HPDE6-E6E7 (cell line): Measurements from ENCODE around the gene EPHA2.
"Not testable (repeated sequence)": the region's sequence is repeated elsewhere in the genome, so short reads cannot be mapped to it uniquely, and the experiment has no call there.

ENCODE experiments used
- DNase-seq: peaks from one replicate; pipeline ENCODE4 v3.0.0; 2011; ENCODE audit warnings: missing footprints; ENCODE audit errors: extremely low spot score

The EPHA2 gene

DNA sequence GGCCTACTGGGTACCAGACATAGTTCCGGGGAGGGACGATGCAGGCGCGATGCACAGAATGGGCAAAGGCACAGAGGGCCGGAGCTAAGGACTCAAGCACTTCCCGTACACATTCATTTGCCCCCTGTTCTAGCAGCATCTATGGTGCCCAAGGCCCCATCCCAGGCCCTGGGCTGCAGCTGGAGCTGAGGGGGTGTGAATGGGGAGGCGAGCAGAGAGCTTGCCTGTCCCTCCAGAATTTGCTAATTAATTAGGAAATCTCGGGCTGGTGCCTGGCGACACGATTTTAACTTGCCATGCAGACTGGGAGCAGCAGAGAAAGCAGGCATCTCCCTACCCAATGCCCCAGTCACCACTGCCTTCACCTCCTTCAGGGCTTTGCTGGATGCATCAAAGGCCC is 35.9 kb downstream of the EPHA2 start:
- no peak for DNase-seq

DNA sequence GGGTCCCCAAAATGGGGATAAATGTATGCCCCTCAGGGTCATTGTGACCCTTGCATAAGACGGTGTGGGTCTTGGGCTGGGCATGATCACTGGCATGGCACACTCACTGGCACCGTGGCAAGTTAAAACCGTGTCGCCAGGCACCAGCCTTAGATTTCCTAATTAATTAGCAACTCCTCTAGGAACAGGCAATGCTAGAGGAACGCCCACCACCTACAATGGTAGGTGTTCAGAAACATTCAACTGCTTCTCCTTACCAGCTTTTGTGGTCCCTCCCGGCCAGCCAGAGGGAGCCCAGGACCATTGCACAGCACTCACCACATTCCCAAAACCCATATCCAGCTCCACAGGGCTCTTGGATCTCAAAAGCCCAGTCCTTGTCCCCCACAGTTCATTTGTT is 36.4 kb downstream of the EPHA2 start:
- DNase-seq: no peak

DNA sequence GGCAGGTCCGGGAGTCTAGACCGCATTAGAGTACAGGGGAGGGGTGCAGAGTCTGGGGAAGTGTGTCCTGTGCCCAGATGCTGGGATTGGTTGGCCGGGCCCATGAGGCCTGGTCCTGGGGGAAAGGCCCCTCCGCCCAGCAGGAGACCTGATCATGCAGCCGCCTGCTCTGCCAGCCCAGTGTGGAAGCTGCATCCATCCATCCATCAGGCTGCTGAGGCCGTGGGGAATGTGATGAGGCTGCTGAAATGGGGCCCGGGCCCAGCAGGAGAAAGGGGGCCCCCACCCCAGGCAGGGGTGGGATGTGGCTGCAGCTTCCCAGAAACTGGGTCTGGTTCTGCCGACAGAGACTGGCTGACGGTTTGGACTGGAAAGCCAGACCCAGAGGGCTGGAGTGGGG is 37.2 kb downstream of the EPHA2 start:
- no peak for DNase-seq

DNA sequence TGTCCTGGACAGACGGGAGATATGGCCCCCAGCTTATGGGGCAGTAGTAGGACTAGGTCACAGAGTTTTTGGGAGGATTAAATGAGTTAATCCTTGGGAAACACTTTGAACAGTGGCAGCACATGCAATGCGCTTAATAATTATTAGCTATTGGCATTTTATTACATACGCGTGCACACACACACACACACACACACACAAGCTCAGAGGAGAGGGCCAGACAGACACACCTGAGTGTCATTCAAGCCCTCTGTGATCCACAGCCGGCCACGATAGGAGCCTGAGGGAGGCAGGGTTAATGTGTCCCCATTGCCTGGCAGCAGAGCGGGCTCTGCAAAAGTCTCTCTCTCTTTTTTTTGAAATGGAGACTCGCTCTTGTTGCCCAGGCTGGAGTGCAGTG is 37.9 kb downstream of the EPHA2 start:
- DNase-seq: no peak

DNA sequence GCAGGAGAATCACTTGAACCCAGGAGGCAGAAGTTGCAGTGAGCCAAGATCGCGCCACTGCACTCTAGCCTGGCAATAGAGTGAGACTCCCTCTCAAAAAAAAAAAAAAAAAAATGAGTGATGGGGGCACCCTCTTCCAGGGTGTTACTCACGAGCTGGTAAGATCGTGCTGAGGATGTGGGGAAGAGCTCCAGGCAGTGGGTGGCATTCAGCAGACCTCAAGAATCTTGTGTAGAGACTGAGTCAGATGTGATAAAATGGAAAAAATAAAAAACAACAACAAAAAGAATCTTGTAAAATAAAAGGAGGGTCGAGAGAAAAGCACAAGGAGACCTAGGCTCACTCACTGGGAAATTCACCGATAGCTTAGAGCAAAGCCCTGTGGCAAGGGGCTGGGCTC is 38.5 kb downstream of the EPHA2 start:
- DNase-seq: no peak

DNA sequence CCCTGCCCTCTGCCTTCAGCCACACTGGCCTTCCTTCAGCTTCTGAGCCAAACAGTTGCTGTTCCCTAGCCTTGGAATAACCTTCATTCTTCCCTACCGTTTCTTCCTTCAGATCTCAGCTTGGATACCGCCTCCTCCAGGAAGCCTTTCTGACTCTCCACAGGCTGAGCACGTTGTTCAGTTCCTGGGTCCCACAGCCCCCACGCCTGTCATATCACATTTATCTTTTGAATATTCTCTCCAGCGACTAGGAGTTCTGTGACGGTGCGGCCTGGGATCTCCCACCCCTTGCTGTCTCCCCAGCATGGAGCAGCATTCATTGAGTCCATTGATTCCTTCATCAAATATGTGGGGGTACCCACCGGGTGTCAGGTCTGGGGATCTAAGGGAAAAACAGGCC is 39.2 kb downstream of the EPHA2 start:
- DNase-seq: no peak

DNA sequence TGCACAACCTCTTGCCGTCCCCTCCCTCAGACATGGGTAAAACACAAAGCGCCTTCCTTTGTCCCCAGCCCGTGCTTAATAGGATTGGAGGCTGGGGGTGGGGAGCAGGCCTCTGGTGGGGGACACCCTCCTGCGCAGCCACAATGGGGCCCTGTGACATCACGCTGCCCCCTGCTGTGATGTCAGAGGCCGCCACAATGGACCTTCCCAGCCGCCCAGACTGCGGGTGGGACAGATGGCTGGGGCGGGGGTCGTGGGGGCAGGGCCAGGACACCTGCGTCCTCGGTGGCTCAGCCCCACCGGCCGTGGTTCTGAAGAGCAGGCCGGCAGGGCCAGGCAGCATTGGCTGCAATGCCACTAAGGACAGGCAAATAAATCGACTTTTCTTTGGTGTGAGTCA is 39.9 kb downstream of the EPHA2 start:
- DNase-seq: no peak

DNA sequence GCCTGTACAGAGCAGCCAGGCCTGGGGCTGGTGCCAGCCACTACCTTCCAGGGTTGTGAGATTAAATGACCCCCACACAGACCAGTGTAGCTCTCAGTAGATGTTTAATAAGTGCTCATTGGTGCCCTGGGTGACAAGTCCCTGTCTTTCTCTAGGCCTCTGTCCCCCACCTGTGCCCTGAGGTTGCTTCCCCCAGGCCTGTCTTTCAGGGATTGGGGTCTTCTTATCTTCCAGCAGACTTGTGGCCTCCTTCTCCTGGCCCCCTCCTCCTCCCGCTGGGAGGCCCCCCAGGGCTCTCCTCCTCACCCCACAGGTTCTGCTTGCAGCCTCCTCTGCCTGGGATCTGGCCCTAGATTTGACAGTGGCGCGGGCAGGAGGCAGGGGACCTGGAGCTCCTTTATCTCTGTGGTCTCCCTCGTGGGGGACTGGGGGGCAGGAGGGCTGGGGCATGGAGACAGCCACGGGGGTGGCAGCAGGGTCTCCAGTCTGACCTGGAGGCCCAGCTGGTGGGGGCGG is 40.3 kb downstream of the EPHA2 start:
- no peak for DNase-seq

DNA sequence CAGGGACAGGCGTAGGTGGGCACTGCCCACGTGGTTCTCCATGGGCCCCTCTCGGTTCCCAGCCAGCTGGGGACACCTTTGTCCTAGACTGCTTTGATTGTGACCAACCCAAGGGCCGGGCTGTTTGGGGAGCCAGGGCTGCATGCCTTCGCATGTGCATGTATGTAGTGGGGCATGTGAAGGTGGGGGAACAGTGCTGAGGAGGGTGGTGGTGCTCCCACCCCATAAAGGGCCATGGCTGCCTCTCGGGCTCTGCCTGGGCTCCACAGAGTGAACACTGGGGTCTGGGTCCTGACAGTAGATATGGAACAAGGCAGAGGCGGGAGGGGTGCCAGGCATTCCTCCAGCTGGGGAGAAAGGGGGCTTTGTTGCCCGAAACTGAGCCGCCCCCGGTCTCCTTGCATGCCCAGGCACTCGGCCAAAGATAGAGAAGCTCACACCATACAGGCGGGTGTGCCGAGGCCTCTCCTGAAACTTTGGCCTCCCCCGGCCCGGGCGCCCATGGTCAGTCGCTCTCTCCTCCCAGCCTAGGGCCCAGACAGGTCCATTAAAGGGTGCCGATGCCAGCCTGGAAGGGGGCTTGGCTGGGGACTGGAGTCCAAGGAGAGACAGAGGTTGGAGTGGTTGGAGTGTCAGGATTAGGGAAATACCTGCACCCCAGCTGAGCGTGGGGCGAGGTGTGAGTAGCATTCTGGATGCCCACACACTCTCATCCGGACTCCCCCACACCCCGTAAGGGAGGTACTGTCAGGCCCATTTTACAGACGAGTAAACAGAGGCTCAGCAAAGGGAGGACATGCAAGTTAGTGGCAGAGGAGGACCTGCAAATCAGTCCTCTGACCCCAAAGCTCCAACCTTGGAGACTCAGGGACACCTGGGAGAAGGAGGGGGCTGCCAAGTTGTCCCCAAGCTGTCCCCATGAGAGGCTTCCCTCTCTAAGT is 41.1 kb downstream of the EPHA2 start:
- no peak for DNase-seq

DNA sequence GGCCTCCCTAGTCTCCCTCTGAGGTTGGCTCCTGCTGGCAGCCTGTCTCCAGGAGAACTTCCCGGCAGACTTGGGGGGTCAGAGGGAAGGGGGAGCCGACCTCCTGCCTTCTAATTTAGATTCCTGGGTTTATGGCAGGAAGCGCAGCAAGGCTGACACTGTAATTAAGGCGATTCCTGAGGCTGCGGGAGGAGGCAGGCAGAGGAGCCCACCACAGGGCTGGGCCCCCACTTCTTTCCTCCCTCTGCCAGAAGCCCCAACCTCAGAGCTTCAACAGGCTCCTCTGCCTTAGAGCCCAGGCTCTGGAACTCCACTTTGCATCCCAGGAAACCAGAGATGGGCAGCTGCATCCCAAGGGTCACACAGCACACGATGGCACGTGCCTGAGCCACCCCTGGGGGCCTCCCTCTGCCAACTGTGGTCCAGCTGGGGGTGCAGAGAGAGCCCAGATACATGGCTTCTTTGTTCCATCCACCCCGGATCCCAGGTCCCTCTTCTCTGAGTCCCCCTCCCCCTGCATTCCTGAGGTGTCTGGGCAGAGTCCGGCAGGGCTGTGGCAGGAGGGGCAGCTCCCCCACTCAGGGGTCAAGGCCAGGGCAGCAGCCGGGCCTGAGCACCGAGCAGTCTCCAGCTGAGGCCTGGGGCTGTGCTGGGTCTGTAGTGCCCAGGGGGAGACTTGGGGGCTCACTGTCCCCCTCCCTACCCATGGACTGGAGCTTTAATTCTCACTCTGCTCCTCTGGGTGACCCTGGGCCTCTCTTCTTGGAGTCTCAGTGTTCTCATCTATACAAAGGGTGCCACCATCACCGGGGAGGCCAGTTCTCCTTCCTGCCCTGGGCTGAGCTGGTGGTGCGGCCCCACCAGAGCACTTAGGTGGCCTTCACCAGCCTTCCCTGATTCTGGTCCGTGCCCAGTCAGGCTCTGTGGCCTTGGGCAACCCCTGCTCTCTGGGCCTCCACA is 43.0 kb downstream of the EPHA2 start:
- no peak for DNase-seq

DNA sequence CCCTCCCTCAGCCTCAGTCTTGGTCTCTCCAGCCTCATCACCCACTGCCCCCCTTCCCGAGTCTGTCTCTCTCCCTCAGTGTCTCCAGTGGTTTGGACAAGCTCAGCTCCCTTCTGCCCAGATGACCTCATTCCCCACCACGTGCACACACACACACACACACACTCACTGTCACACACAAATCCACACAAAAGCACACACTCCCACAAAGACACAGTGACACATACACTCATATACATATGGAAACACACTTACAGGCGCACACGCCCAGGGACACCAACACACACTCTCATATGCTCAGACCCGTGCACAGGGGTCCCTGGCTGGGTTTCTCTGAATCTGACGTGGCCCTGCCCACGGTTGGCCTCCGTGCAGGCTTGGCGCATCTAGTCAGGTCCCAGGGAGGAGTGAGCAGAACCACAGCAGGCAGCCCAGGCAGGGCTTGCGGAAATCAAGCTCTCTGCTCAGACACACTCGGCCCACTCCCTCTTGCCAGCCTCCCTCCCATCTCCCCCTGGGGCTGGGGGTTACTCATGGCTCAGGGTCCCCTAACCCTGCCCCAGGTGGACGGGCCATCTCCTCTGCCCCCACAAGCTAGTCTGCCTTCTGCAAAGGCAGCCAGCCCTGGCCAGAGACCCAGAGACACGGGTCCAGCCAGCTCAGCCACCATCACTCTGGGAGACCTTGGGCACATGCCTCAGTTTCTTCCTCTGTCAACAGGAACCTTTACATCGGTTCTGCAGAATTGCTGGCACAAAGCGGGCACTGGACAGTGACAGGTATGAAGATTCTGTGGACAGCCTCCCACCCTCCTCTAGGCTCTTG is 43.9 kb downstream of the EPHA2 start:
- DNase-seq: no peak

DNA sequence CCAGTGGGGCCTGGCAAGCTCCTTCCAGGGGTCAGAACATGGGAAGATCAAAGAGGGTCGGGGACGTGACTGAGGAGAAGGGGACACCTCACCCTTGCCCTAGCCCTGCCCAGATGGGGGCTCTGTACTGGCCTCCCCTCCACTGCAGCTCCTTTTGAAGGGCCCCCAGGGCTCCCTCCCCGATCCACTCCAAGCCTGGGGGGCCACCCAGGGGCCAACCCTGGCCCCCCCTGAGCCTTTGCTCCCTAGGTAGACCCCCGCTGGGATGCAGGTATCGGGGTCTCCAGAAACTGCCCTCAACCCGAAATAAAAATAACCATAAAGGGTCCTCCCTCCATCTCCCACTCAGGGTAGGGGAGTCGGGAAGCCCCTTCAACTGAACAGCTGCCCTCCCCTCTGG is 45.0 kb downstream of the EPHA2 start:
- no peak for DNase-seq

DNA sequence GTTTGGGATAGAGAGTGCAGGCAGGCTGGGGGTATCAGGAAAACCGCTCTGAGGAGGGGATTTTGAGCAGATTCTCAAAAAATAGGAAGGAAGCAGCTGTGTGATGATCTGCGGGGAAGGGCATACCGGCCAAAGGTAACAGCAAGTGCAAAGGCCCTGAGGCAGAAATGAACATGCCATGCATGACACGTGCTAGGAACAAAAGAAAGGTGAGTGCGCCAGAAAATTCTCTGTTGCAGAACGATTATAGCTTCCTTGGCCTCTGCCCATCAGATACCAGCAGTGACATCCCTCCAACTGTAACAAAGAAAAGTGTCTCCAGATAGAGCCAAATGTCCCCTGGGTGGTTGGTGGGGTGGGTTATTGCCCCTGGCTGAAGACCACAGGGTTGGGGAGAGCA is 45.4 kb downstream of the EPHA2 start:
- no peak for DNase-seq

DNA sequence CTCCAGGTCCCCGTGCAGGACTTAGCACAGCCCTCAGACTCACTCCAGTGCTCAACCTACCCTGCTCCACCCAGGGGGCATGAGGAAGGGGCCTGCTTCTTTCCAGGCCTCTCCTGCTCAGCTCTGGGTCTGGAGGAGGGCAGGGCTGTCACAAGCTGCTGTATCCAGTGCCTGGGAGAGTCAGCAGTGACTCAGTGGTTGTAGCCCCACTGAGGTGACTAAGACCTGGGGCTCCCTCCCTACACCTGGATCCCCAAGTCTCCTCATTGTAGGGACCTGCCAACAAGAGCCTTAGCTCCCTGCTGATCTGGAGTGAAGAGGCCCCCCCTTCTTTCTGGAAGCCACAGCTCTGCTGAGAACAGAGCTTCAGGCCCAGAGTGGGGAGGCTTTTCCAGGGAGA is 46.3 kb downstream of the EPHA2 start:
- DNase-seq: peak; percentile 76

DNA sequence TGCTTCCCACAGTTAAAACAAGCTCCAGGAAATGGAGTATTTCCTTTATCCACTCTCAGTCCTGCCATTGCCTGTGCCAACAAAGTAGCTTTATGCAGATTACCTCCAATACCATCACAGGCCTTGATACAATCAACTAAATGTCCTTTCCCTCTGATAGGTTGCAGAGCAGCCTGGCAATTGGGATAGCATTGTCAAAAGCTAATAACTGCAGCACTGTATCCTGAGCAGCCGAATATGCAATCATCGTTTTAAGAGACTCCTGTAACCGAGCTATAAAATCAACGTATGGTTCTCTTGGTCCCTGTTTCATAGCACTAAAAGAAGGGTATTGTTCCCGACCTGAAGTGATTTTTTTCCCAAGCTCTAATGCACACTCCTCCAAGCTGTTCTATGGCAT is 48.8 kb downstream of the EPHA2 start:
- DNase-seq: not testable (repeated sequence)

DNA sequence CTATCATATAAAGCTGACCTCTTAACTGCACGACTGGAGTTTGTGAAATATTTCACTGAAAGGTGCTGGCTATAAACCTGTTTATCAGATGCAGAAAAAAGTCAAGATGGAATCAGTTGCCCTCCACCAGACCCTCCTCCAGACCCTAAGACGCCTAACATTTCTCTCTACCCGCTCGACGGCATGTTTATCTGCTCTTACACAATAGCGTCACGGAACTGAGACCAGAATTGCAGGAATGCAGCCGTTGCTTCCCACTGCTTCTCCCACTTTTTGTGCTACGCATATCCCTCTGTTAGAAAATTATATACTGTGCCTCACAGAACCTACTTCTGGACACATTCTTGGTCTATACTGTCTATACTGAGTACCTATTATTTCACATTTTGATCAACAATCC is 54.2 kb downstream of the EPHA2 start:
- DNase-seq: no peak

DNA sequence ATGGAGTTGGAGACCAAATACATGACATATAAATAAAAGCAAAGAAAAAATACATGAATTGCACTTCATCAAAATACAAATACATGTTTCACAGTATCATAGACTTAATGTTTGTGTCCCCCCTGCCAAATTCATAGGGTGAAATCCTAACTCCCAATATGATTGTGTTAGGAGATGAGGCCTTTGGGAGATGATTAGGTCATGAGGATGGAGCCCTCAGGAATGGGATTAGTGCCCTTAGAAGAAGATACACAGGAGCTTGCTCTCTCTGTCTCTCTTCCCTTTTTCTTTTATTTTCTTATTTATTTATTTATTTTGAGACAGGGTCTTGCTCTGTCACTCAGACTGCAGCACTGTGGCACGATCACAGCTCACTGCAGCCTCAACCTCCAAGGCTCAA is 56.5 kb downstream of the EPHA2 start:
- no peak for DNase-seq

DNA sequence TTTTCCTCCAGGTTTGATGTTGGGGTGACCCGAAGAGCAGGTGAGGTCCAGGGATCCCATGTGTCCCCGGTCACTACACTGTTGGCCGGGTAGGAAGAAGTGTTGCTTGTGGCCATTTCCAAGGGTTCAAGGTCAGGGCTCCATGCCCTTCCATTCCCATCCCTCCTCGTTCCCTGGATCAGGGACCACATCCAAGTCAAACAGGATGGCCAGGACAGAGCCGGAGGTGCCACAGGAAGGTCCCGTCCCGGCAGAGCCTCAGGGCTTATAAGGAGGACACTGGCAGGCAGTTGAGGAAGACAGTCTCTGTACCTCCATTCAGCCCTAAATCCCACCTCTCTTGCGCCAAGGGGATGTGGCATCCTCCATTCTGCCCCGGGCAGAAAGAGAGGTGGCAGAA is 60.4 kb downstream of the EPHA2 start:
- DNase-seq: no peak

DNA sequence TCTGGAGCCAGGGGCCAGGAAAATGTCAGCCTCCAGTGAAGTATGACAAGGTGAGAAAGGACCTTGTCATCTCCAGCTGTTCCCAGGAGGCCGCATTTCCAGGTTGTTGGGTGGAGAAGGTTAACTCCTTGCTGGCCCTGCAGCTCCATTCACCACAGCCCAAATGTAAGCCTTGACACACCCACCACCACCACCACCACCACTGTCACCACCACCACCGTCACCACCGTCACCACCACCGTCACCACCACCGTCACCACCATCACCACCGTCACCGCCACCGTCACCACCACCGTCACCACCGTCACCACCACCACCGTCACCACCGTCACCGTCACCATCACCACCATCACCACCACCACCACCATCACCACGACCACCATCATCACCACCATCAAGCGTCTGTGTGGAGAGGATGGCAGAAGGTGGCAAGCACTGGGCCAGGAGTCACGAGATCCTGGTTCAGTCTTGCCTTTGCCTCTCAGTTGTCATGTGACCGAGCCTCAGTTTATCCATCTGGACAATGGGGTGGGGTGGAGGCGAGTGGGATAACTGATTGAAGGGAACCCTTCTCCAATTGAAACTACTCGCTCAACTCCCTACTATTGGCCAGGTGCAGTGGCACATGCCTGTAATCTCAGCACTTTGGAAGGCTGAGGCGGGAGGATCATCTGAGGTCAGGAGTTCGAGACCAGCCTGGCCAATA is 61.3 kb downstream of the EPHA2 start:
- DNase-seq: no peak

DNA sequence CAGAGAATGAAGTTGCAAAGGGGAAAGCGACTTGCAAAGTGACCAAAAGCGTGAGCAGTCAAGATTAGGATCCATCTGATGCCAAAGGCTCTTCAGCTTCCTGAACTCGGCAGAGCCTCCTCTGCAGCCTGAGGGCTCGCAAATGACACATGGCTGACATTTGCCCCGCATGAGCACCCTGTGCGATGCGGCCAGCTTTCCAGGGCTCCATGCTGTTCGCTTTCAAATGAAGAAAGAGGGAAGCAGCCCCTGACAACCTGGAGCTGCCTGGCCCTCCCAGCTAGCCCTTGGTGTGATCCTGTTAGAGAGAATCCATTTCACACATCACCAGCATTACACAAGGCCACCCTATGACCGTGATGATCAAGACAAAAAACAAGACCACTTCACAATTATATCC is 62.3 kb downstream of the EPHA2 start:
- DNase-seq: no peak

DNA sequence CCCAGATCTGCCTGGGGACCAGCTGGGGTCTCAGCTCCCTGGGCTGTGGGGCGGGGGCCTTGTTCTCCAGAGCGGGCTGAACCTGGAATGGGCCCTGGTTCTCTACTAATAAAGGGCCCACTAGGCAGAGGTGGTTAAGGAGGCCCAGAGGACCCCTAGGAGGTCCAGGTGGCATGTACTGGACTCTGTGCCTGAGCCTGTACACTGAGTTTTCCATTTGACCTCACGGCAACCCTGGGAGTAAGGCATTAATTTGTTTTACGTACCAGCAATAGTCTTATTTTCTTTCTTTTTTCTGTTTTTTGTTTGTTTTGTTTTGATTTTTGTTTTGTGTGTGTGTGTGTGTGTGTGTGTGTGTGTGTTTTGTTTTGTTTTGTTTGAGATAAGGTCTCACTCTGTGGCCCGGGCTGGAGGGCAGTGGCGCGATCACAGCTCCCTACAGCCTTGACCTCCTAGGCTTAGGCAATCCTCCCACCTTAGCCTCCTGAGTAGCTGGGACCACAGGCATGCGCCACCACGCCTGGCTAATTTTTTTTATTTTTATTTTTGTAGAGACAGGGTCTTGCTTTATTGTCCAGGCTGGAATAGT is 62.9 kb downstream of the EPHA2 start:
- no peak for DNase-seq
